Measurements from ENCODE around the gene LRRC46.

LRRC46 gene

GRCh38 chr17:47844814-47845715 is 13.6 kb downstream of the LRRC46 start:
- H3K36me3 ChIP-seq (ENCODE audit: insufficient read depth), result no peaks in the 10 kb centered on the region
- H3K4me3 ChIP-seq (IDR thresholded peaks at IDR 0.05; ENCODE audit: insufficient read depth, low read depth, low read length), result no peak overlapping the region
- no peaks in the 10 kb centered on the region for H4K20me1 ChIP-seq (ENCODE audit: insufficient read depth)
- H2AFZ ChIP-seq (ENCODE audit: low read depth), result no peak overlapping the region
- peaks cover 51% of the 10 kb centered on the region for H3K27me3 ChIP-seq (ENCODE audit: insufficient read depth, low read depth)
- H3K79me2 ChIP-seq (ENCODE audit: insufficient read depth, low read depth), result no peaks in the 10 kb centered on the region
- peak; percentile 51 for TF ChIP-seq CTCF (conservative IDR thresholded peaks at IDR 0.05; ENCODE audit: low read depth, low read length)
- H3K4me2 ChIP-seq, result no peak overlapping the region
- H3K9ac ChIP-seq, result no peak overlapping the region
- peaks cover 14% of the 10 kb centered on the region for H3K4me1 ChIP-seq (ENCODE audit: low read depth, poor library complexity, severe bottlenecking)
- H3K27ac ChIP-seq, result no peak overlapping the region

GRCh38 chr17:47845716-47846075 is 14.2 kb downstream of the LRRC46 start:
- Histone ChIP-seq H2AFZ (ENCODE audit: low read depth) (no peak overlapping the region), H3K27me3 (ENCODE audit: insufficient read depth, low read depth) (peaks cover 58% of the 10 kb centered on the region), H3K36me3 (ENCODE audit: insufficient read depth) (no peaks in the 10 kb centered on the region), H3K27ac (no peak overlapping the region), H3K4me1 (ENCODE audit: low read depth, poor library complexity, severe bottlenecking) (peaks cover 10% of the 10 kb centered on the region), H3K9ac (no peak overlapping the region), H3K4me3 (IDR thresholded peaks at IDR 0.05; ENCODE audit: insufficient read depth, low read depth, low read length) (no peak overlapping the region), H4K20me1 (ENCODE audit: insufficient read depth) (no peaks in the 10 kb centered on the region), H3K79me2 (ENCODE audit: insufficient read depth, low read depth) (no peaks in the 10 kb centered on the region), H3K4me2 (no peak overlapping the region)
- TF ChIP-seq CTCF (conservative IDR thresholded peaks at IDR 0.05; ENCODE audit: low read depth, low read length), result no peak

- Histone ChIP-seq H3K27ac (no peak overlapping the region), H3K79me2 (ENCODE audit: insufficient read depth, low read depth) (no peaks in the 10 kb centered on the region), H3K9ac (no peak overlapping the region), H2AFZ (ENCODE audit: low read depth) (no peak overlapping the region), H3K4me1 (ENCODE audit: low read depth, poor library complexity, severe bottlenecking) (peaks cover 3% of the 10 kb centered on the region), H4K20me1 (ENCODE audit: insufficient read depth) (no peaks in the 10 kb centered on the region), H3K27me3 (ENCODE audit: insufficient read depth, low read depth) (peaks cover 68% of the 10 kb centered on the region), H3K4me2 (no peak overlapping the region), H3K36me3 (ENCODE audit: insufficient read depth) (no peaks in the 10 kb centered on the region), H3K4me3 (IDR thresholded peaks at IDR 0.05; ENCODE audit: insufficient read depth, low read depth, low read length) (no peak overlapping the region)
- no peak for TF ChIP-seq CTCF (conservative IDR thresholded peaks at IDR 0.05; ENCODE audit: low read depth, low read length)
These were observed 15.4 kb downstream of the LRRC46 start for GRCh38 chr17:47846716-47847340.

GRCh38 chr17:47847341-47848197 is 16.1 kb downstream of the LRRC46 start:
- Histone ChIP-seq H3K4me2 (no peak overlapping the region), H2AFZ (ENCODE audit: low read depth) (no peak overlapping the region), H4K20me1 (ENCODE audit: insufficient read depth) (no peaks in the 10 kb centered on the region), H3K36me3 (ENCODE audit: insufficient read depth) (no peaks in the 10 kb centered on the region), H3K4me3 (IDR thresholded peaks at IDR 0.05; ENCODE audit: insufficient read depth, low read depth, low read length) (no peak overlapping the region), H3K27ac (no peak overlapping the region), H3K79me2 (ENCODE audit: insufficient read depth, low read depth) (no peaks in the 10 kb centered on the region), H3K4me1 (ENCODE audit: low read depth, poor library complexity, severe bottlenecking) (no peaks in the 10 kb centered on the region), H3K9ac (no peak overlapping the region), H3K27me3 (ENCODE audit: insufficient read depth, low read depth) (peaks cover 75% of the 10 kb centered on the region)
- no peak for TF ChIP-seq CTCF (conservative IDR thresholded peaks at IDR 0.05; ENCODE audit: low read depth, low read length)
